Suppressor macrophage (primary cell): ENCODE measurements around the gene ZNF791.
"Not testable (repeated sequence)": the region's sequence is repeated elsewhere in the genome, so short reads cannot be mapped to it uniquely, and the experiment has no call there.

Source experiments
- DNase-seq, 4 experiments: peaks; one replicate each; pipeline ENCODE4 v3.0.0-alpha.2; 2020 to 2022

The ZNF791 gene

GRCh38 chr19:12636631-12637030, 25.9 kb downstream of the ZNF791 start:
- DNase-seq, result no peak

GRCh38 chr19:12638611-12639182, 28.0 kb downstream of the ZNF791 start:
- no peak for DNase-seq

- peak; percentile 90 to 93 (median 92) for DNase-seq
Measured at GRCh38 chr19:12639901-12640613, 29.3 kb downstream of the ZNF791 start.

- no peak for DNase-seq
Measured at GRCh38 chr19:12641456-12641855, 30.7 kb downstream of the ZNF791 start.

- no peak for DNase-seq
Measured at GRCh38 chr19:12642506-12642905, 31.8 kb downstream of the ZNF791 start.

GRCh38 chr19:12643716-12644115, 33.0 kb downstream of the ZNF791 start:
- not testable (repeated sequence) for DNase-seq

GRCh38 chr19:12646551-12646950, 35.8 kb downstream of the ZNF791 start:
- DNase-seq, result no peak

- no peak for DNase-seq
Measured at GRCh38 chr19:12647047-12647446, 36.3 kb downstream of the ZNF791 start.

GRCh38 chr19:12647490-12648071, 36.9 kb downstream of the ZNF791 start:
- DNase-seq, result peak; percentile 55 to 76 (median 64)

GRCh38 chr19:12648088-12648487, 37.4 kb downstream of the ZNF791 start:
- no peak for DNase-seq

GRCh38 chr19:12649941-12650340, 39.2 kb downstream of the ZNF791 start:
- DNase-seq, result no peak

- no peak for DNase-seq
Measured at GRCh38 chr19:12652219-12652618, 41.5 kb downstream of the ZNF791 start.

- no peak for DNase-seq
Measured at GRCh38 chr19:12655546-12655945, 44.8 kb downstream of the ZNF791 start.

- peak in 1 of 4 experiments; percentile 25 for DNase-seq
Measured at GRCh38 chr19:12656899-12657571, 46.3 kb downstream of the ZNF791 start.

- DNase-seq, result no peak
Measured at GRCh38 chr19:12657966-12658365, 47.2 kb downstream of the ZNF791 start.

GRCh38 chr19:12660980-12661379, 50.3 kb downstream of the ZNF791 start:
- DNase-seq, result peak in 1 of 4 experiments; percentile 1

- peak in 1 of 4 experiments; percentile 10 for DNase-seq
Measured at GRCh38 chr19:12664406-12665280, 53.9 kb downstream of the ZNF791 start.

- DNase-seq, result peak; percentile 94 to 98 (median 96)
Measured at GRCh38 chr19:12665281-12665573, 54.5 kb downstream of the ZNF791 start.

- peak; percentile 49 to 64 (median 58) for DNase-seq
Measured at GRCh38 chr19:12665671-12666264, 55.0 kb downstream of the ZNF791 start.

GRCh38 chr19:12666265-12667048, 55.7 kb downstream of the ZNF791 start, which contains the start of the genes MAN2B1 and WDR83:
TSS of gene MAN2B1 (minus strand) at chr19:12666742. CDS start at chr19:12666701, 41 bp downstream.
TSS of gene WDR83 (plus strand) at chr19:12666807. CDS start at chr19:12669791, 2,984 bp downstream.
- DNase-seq, result peak; percentile 91 to 96 (median 94)

GRCh38 chr19:12667731-12668302, 57.1 kb downstream of the ZNF791 start:
- peak; percentile 28 to 73 (median 57) for DNase-seq
